Tibial nerve (tissue), 4 donors: ENCODE results near the gene KIF25.

ENCODE experiments used
- EP300 ChIP-seq, 2 donors: sonication (generic); formaldehyde crosslinking; IDR thresholded peaks; one replicate each; pipeline ENCODE4 v1.6.1; 2017; ENCODE audit warnings: antibody characterized with exemption in 2 of 2, mild to moderate bottlenecking in 1 of 2
- POLR2A ChIP-seq, 2 donors: fragments of 450-650 bp; IDR thresholded peaks; one replicate each; pipeline ENCODE4 v1.6.1; 2017; ENCODE audit warnings: antibody characterized with exemption in 2 of 2, mild to moderate bottlenecking in 2 of 2, moderate library complexity in 2 of 2
- TF ChIP-seq, protein P1 (sequence below), 5 experiments: fragments of 200-600 bp in 3 of 5; fragments of 450-650 bp in 2 of 5; sonication (generic) in 3 of 5; IDR thresholded peaks; one replicate each; pipeline ENCODE4 v1.5.1; 2016 to 2019; ENCODE audit warnings: antibody characterized with exemption in 5 of 5, mild to moderate bottlenecking in 3 of 5, moderate library complexity in 2 of 5

- TF ChIP-seq, protein P1, sequence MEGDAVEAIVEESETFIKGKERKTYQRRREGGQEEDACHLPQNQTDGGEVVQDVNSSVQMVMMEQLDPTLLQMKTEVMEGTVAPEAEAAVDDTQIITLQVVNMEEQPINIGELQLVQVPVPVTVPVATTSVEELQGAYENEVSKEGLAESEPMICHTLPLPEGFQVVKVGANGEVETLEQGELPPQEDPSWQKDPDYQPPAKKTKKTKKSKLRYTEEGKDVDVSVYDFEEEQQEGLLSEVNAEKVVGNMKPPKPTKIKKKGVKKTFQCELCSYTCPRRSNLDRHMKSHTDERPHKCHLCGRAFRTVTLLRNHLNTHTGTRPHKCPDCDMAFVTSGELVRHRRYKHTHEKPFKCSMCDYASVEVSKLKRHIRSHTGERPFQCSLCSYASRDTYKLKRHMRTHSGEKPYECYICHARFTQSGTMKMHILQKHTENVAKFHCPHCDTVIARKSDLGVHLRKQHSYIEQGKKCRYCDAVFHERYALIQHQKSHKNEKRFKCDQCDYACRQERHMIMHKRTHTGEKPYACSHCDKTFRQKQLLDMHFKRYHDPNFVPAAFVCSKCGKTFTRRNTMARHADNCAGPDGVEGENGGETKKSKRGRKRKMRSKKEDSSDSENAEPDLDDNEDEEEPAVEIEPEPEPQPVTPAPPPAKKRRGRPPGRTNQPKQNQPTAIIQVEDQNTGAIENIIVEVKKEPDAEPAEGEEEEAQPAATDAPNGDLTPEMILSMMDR (IDR thresholded peaks at IDR 0.05), result no peak
- TF ChIP-seq POLR2A (IDR thresholded peaks at IDR 0.05), result no peak
- TF ChIP-seq EP300 (IDR thresholded peaks at IDR 0.05), result no peak
Observed at GRCh38 chr6:168020242-168020641, 22.8 kb downstream of the KIF25 start.
